HEK293 (cell line): ENCODE measurements around the gene SEC61G.

Source experiments
- CTCF ChIA-PET: fragments of 350-600 bp; formaldehyde crosslinking; extraction: SDS; loops from one replicate; lab custom pipeline; 2021; ENCODE audit warnings: antibody characterized with exemption; lab: Yijun Ruan, JAX
- POLR2A ChIA-PET: fragments of 300-600 bp; formaldehyde crosslinking; extraction: SDS; loops from one replicate; lab custom pipeline; 2020; ENCODE audit warnings: antibody characterized with exemption, inconsistent platforms; lab: Yijun Ruan, JAX
- H3K27ac ChIP-seq: fragments of 200-500 bp; sonication (Bioruptor generic); 2 replicates; pipeline ENCODE4 v1.5.1; 2014; ENCODE audit warnings: low read depth, low read length, control low read depth, inconsistent platforms; ENCODE audit errors: extremely low read depth
- H3K36me3 ChIP-seq, 2 experiments: fragments of 200-500 bp in 1 of 2; sonication (Bioruptor generic) in 1 of 2; 1 replicate in 1 of 2; 2 replicates in 1 of 2; pipeline ENCODE4 v1.5.1; 2014 to 2017; ENCODE audit warnings: inconsistent platforms in 2 of 2, low read length in 2 of 2; ENCODE audit not compliant: control insufficient read depth in 2 of 2, insufficient read depth in 1 of 2
- H3K4me1 ChIP-seq: fragments of 200-500 bp; sonication (Bioruptor generic); 2 replicates; pipeline ENCODE4 v1.5.1; 2014; ENCODE audit warnings: mild to moderate bottlenecking, low read length, inconsistent platforms; ENCODE audit not compliant: control insufficient read depth, insufficient read depth
- H3K4me3 ChIP-seq: 2 replicates; pipeline ENCODE4 v1.5.1; 2011; ENCODE audit warnings: low read depth, mild to moderate bottlenecking, control low read depth, low read length, moderate library complexity
- H3K9me3 ChIP-seq: fragments of 200-500 bp; sonication (Bioruptor generic); 2 replicates; pipeline ENCODE4 v1.5.1; 2014; ENCODE audit warnings: low read depth, low read length, inconsistent platforms; ENCODE audit not compliant: control insufficient read depth, insufficient read depth
- GLIS2 ChIP-seq: fragments of 450-650 bp; formaldehyde crosslinking; IDR thresholded peaks from 2 replicates; pipeline ENCODE4 v1.5.1; 2016; ENCODE audit warnings: missing biosample characterization, missing genetic modification characterization
- KLF7 ChIP-seq: fragments of 450-650 bp; formaldehyde crosslinking; IDR thresholded peaks from 2 replicates; pipeline ENCODE4 v1.5.1; 2016; ENCODE audit warnings: missing biosample characterization, missing genetic modification characterization, borderline replicate concordance
- KLF8 ChIP-seq: fragments of 450-650 bp; formaldehyde crosslinking; IDR thresholded peaks from 2 replicates; pipeline ENCODE4 v1.5.1; 2016; ENCODE audit warnings: missing biosample characterization, missing genetic modification characterization
- KLF9 ChIP-seq: fragments of 450-650 bp; formaldehyde crosslinking; IDR thresholded peaks from 2 replicates; pipeline ENCODE4 v1.5.1; 2016; ENCODE audit warnings: missing biosample characterization, missing genetic modification characterization, low read depth
- ZBTB1 ChIP-seq: fragments of 450-650 bp; formaldehyde crosslinking; IDR thresholded peaks from 2 replicates; pipeline ENCODE4 v1.5.1; 2016; ENCODE audit warnings: missing biosample characterization, missing genetic modification characterization
- ZBTB20 ChIP-seq: fragments of 450-650 bp; formaldehyde crosslinking; IDR thresholded peaks from 2 replicates; pipeline ENCODE4 v1.5.1; 2016; ENCODE audit warnings: missing biosample characterization, missing genetic modification characterization
- ZNF121 ChIP-seq: fragments of 450-650 bp; formaldehyde crosslinking; IDR thresholded peaks from 2 replicates; pipeline ENCODE4 v1.5.1; 2016; ENCODE audit warnings: missing biosample characterization, missing genetic modification characterization
- ZNF2 ChIP-seq: fragments of 450-650 bp; formaldehyde crosslinking; IDR thresholded peaks from 2 replicates; pipeline ENCODE4 v1.5.1; 2016; ENCODE audit warnings: missing biosample characterization, missing genetic modification characterization
- ZNF221 ChIP-seq: fragments of 450-650 bp; formaldehyde crosslinking; IDR thresholded peaks from 2 replicates; pipeline ENCODE4 v1.5.1; 2017; ENCODE audit warnings: missing biosample characterization, missing genetic modification characterization, borderline replicate concordance
- ZNF239 ChIP-seq: fragments of 450-650 bp; formaldehyde crosslinking; IDR thresholded peaks from 2 replicates; pipeline ENCODE4 v1.5.1; 2016; ENCODE audit warnings: missing biosample characterization, missing genetic modification characterization
- ZNF266 ChIP-seq: fragments of 450-650 bp; formaldehyde crosslinking; IDR thresholded peaks from 2 replicates; pipeline ENCODE4 v1.5.1; 2016; ENCODE audit warnings: missing biosample characterization, missing genetic modification characterization, low read depth
- ZNF324 ChIP-seq: fragments of 450-650 bp; formaldehyde crosslinking; IDR thresholded peaks from 2 replicates; pipeline ENCODE4 v1.5.1; 2016; ENCODE audit warnings: missing biosample characterization, missing genetic modification characterization
- ZNF366 ChIP-seq: fragments of 450-650 bp; formaldehyde crosslinking; conservative IDR thresholded peaks from 2 replicates; pipeline ENCODE4 v1.5.1; 2016; ENCODE audit warnings: missing biosample characterization, missing genetic modification characterization
- ZNF513 ChIP-seq: fragments of 450-650 bp; IDR thresholded peaks from 2 replicates; pipeline ENCODE4 v1.5.1; 2018; ENCODE audit warnings: missing biosample characterization, missing genetic modification characterization
- ZNF548 ChIP-seq: fragments of 450-650 bp; formaldehyde crosslinking; IDR thresholded peaks from 2 replicates; pipeline ENCODE4 v1.5.1; 2016; ENCODE audit warnings: missing biosample characterization, missing genetic modification characterization
- ZNF561 ChIP-seq: fragments of 450-650 bp; IDR thresholded peaks from 2 replicates; pipeline ENCODE4 v1.5.1; 2018; ENCODE audit warnings: missing biosample characterization, missing genetic modification characterization, borderline replicate concordance
- ZNF701 ChIP-seq: fragments of 450-650 bp; formaldehyde crosslinking; IDR thresholded peaks from 2 replicates; pipeline ENCODE4 v1.5.1; 2016; ENCODE audit warnings: missing biosample characterization, missing genetic modification characterization
- ZNF707 ChIP-seq: fragments of 450-650 bp; formaldehyde crosslinking; IDR thresholded peaks from 2 replicates; pipeline ENCODE4 v1.5.1; 2016; ENCODE audit warnings: missing biosample characterization, missing genetic modification characterization
- ZNF843 ChIP-seq: fragments of 450-650 bp; formaldehyde crosslinking; IDR thresholded peaks from 2 replicates; pipeline ENCODE4 v1.5.1; 2016; ENCODE audit warnings: missing biosample characterization, missing genetic modification characterization
- TF ChIP-seq, protein P1 (sequence below): fragments of 450-650 bp; formaldehyde crosslinking; IDR thresholded peaks from 2 replicates; pipeline ENCODE4 v1.5.1; 2016; ENCODE audit warnings: missing biosample characterization, missing genetic modification characterization

SEC61G gene

GRCh38 chr7:54778696-54779540 lies 19.9 kb upstream of the SEC61G start (continued):
- TF ChIP-seq GLIS2 (tag by site-specific recombination) = no peak
- no peak for TF ChIP-seq ZNF266 (tag by site-specific recombination)

- POLR2A ChIA-PET = no interaction called here
- CTCF ChIA-PET = interaction anchor here (0.6 to 8.0 kb wide), 2 partner anchors 430 to 476 kb away, joined by 3 to 141 read pairs; no protein-coding TSS in a partner anchor
- no peak for TF ChIP-seq KLF9
- no peak for TF ChIP-seq ZNF121
- no peak for TF ChIP-seq ZNF843 (tag by site-specific recombination)
- no peak for TF ChIP-seq ZNF366
- no peak for TF ChIP-seq ZNF221 (tag by site-specific recombination)
- no peak for TF ChIP-seq ZNF548
- TF ChIP-seq ZBTB1 (tag by site-specific recombination) = no peak
- TF ChIP-seq KLF8 = no peak
- no peak for TF ChIP-seq ZNF513 (tag by site-specific recombination)
- TF ChIP-seq, protein P1, sequence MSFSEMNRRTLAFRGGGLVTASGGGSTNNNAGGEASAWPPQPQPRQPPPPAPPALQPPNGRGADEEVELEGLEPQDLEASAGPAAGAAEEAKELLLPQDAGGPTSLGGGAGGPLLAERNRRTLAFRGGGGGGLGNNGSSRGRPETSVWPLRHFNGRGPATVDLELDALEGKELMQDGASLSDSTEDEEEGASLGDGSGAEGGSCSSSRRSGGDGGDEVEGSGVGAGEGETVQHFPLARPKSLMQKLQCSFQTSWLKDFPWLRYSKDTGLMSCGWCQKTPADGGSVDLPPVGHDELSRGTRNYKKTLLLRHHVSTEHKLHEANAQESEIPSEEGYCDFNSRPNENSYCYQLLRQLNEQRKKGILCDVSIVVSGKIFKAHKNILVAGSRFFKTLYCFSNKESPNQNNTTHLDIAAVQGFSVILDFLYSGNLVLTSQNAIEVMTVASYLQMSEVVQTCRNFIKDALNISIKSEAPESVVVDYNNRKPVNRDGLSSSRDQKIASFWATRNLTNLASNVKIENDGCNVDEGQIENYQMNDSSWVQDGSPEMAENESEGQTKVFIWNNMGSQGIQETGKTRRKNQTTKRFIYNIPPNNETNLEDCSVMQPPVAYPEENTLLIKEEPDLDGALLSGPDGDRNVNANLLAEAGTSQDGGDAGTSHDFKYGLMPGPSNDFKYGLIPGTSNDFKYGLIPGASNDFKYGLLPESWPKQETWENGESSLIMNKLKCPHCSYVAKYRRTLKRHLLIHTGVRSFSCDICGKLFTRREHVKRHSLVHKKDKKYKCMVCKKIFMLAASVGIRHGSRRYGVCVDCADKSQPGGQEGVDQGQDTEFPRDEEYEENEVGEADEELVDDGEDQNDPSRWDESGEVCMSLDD (tag by site-specific recombination) = no peak
- no peak for TF ChIP-seq ZNF707 (tag by site-specific recombination)
- TF ChIP-seq ZNF2 (tag by site-specific recombination) = no peak
- TF ChIP-seq KLF7 (tag by site-specific recombination) = no peak
- TF ChIP-seq ZNF239 (tag by site-specific recombination) = no peak
- Histone ChIP-seq H3K9me3 (no peaks in the 10 kb centered on the region), H3K4me3 (no peak overlapping the region), H3K27ac (no peak overlapping the region), H3K4me1 (no peaks in the 10 kb centered on the region), H3K36me3 (no peaks in the 10 kb centered on the region)
These were observed 19.2 kb upstream of the SEC61G start for GRCh38 chr7:54778166-54778565.

DNA sequence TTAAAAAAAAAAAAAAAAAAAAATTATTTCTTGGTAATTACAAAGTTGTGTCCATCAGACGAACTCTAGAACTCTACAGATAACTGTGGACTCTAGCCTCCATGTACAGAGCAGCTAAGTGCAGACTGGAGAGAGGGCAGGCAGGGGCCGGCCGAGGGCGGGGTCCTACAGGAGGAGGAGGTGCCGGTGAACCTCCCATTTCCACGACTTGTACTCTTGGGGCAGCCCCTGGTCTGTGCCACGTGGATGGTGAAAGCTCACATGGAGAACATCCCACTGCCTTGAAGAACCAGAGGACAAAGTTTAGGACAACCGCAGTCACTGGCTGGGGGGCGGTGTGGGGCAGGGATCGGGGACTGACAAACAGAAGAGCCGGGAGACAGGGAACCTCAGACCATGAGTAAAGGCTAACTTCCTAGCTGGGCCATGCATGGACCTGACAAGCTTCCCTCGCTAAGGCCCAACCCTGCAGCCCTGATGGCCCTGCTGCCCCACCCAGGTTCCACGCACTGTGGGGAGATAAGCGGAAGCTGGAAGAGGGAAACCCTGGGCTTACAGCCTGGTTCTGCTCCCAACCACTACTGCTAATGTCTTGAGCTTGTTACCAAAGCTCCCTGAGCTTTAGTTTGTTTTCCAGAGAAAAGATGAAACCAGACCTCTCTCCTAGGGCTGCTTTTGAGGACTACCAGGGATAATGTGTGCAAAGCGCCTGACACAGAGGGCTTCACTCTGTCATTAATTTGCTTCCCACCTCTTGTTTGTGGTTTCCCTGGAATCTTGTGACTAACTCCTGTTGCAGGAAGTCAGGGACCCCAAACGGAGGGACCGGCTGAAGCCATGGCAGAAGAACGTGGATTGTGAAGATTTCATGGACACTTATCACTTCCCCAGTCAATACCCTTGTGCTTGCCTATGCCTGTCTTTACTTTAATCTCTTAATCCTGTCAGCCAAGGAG lies 16.1 kb upstream of the SEC61G start:
- Histone ChIP-seq H3K27ac (no peak overlapping the region), H3K9me3 (no peaks in the 10 kb centered on the region), H3K4me1 (no peaks in the 10 kb centered on the region), H3K36me3 (no peaks in the 10 kb centered on the region), H3K4me3 (no peak overlapping the region)
- CTCF ChIA-PET = interaction anchor here (0.6 to 8.0 kb wide), 18 partner anchors 10 to 818 kb away, joined by 3 to 141 read pairs (median 5); no protein-coding TSS in a partner anchor
- TF ChIP-seq ZNF561 (tag by site-specific recombination) (no peak), ZNF701 (tag by site-specific recombination) (no peak), ZBTB20 (no peak), ZNF324 (tag by site-specific recombination) (no peak)
- POLR2A ChIA-PET = interaction anchor here (0.7 to 1.9 kb wide), 2 partner anchors 16 to 245 kb away, joined by 3 to 5 read pairs; partner anchors contain the start of gene SEC61G
